Neural crest cell (in vitro differentiated cells): ENCODE measurements around the gene CCER1. TPM values are rescaled to one million over a fixed set of nuclear protein-coding genes. Genes with fewer than 3 reads are reported as not detected.

Experiments
- DNase-seq: peaks from one replicate; pipeline ENCODE4 v3.0.0; 2021; ENCODE audit warnings: low read depth, mixed read lengths, low spot score
- H3K27ac Mint-ChIP-seq: one replicate; pipeline ENCODE4 v1.8.0; 2021; ENCODE audit warnings: mild to moderate bottlenecking, mixed read lengths; ENCODE audit not compliant: unreplicated experiment
- H3K27me3 Mint-ChIP-seq: 2 replicates; pipeline ENCODE4 v1.8.0; 2021; ENCODE audit warnings: low read depth, mild to moderate bottlenecking, mixed read lengths
- H3K36me3 Mint-ChIP-seq: 2 replicates; pipeline ENCODE4 v1.8.0; 2021; ENCODE audit warnings: low read depth, mild to moderate bottlenecking, mixed read lengths
- H3K4me1 Mint-ChIP-seq: 2 replicates; pipeline ENCODE4 v1.8.0; 2021; ENCODE audit warnings: mixed read lengths
- H3K4me3 Mint-ChIP-seq: one replicate; pipeline ENCODE4 v1.8.0; 2021; ENCODE audit warnings: mild to moderate bottlenecking, mixed read lengths
- H3K9me3 Mint-ChIP-seq: 2 replicates; pipeline ENCODE4 v1.8.0; 2021; ENCODE audit warnings: mixed read lengths
- total RNA-seq: library from RNA; stranded (reverse); gene quantifications from 2 replicates; pipeline ENCODE4 v1.2.1, GENCODE V29; 2021
- TF ChIP-seq, protein P1 (sequence below): fragments of 200-600 bp; sonication (generic); conservative IDR thresholded peaks from 2 replicates; pipeline ENCODE4 v1.5.0; 2021; ENCODE audit warnings: antibody characterized with exemption, mild to moderate bottlenecking

Gene CCER1
- total RNA-seq, 1 donor from 2014 or later = not detected

- TF ChIP-seq, protein P1, sequence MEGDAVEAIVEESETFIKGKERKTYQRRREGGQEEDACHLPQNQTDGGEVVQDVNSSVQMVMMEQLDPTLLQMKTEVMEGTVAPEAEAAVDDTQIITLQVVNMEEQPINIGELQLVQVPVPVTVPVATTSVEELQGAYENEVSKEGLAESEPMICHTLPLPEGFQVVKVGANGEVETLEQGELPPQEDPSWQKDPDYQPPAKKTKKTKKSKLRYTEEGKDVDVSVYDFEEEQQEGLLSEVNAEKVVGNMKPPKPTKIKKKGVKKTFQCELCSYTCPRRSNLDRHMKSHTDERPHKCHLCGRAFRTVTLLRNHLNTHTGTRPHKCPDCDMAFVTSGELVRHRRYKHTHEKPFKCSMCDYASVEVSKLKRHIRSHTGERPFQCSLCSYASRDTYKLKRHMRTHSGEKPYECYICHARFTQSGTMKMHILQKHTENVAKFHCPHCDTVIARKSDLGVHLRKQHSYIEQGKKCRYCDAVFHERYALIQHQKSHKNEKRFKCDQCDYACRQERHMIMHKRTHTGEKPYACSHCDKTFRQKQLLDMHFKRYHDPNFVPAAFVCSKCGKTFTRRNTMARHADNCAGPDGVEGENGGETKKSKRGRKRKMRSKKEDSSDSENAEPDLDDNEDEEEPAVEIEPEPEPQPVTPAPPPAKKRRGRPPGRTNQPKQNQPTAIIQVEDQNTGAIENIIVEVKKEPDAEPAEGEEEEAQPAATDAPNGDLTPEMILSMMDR = no peak
- no peaks in the 10 kb centered on the region for H3K9me3 Mint-ChIP-seq
- H3K27ac Mint-ChIP-seq = no peak overlapping the region
- H3K4me3 Mint-ChIP-seq = no peak overlapping the region
- H3K4me1 Mint-ChIP-seq = no peaks in the 10 kb centered on the region
- no peaks in the 10 kb centered on the region for H3K27me3 Mint-ChIP-seq
- no peak for DNase-seq
- no peaks in the 10 kb centered on the region for H3K36me3 Mint-ChIP-seq
These were observed 15.6 kb downstream of the CCER1 start for GRCh38 chr12:90939382-90939781.

DNA sequence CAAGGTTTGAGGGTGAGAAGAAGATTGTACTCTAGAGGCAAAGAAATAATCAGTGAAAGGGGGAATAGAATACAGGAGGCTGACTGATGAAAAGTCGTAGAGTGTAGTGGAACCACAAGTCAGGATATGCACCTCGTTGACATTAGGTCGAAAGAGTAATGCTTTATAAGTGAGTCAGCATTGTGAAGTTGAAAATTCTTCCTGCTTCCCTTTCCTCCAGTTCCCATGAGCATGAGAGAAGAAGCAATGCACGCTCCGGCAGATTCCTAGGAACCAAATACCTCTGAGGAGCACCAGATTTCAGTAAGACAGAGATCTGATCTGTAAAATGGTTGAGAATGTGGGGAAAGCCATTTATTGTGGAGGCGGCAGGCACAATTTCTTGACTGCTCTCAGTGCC, 16.5 kb downstream of the CCER1 start:
- DNase-seq = no peak
- no peaks in the 10 kb centered on the region for H3K9me3 Mint-ChIP-seq
- no peaks in the 10 kb centered on the region for H3K4me1 Mint-ChIP-seq
- H3K27ac Mint-ChIP-seq = no peak overlapping the region
- no peak overlapping the region for H3K4me3 Mint-ChIP-seq
- no peaks in the 10 kb centered on the region for H3K36me3 Mint-ChIP-seq
- H3K27me3 Mint-ChIP-seq = no peaks in the 10 kb centered on the region
- TF ChIP-seq, protein P1 = no peak

DNA sequence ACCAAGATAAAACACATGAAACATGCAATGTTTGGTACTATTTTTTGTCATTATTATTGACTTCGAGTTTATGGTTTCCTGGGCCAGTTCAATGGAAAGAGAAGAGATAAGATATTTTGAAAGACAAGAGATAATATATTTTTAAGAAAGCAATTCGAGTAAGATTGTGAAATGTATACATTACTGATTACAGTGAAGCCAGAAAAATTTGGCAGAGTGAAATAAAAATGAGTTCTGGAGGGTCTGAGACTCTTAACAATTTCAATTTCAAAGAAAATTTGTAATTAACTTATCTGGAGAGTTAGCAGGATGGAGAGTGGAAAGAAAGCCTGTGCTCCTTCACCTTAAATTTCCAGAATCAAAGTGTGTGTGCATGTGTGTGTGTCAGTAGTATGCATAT, 17.3 kb downstream of the CCER1 start:
- Mint-ChIP-seq H3K27ac (no peak overlapping the region), H3K4me3 (no peak overlapping the region), H3K4me1 (no peaks in the 10 kb centered on the region), H3K36me3 (peaks cover under 1% of the 10 kb centered on the region), H3K27me3 (no peaks in the 10 kb centered on the region), H3K9me3 (peaks cover 1% of the 10 kb centered on the region)
- TF ChIP-seq, protein P1 = no peak
- no peak for DNase-seq

- no peak overlapping the region for H3K4me3 Mint-ChIP-seq
- TF ChIP-seq, protein P1 = no peak
- peaks cover 13% of the 10 kb centered on the region for H3K9me3 Mint-ChIP-seq
- DNase-seq = no peak
- no peaks in the 10 kb centered on the region for H3K4me1 Mint-ChIP-seq
- H3K27ac Mint-ChIP-seq = no peak overlapping the region
- no peaks in the 10 kb centered on the region for H3K27me3 Mint-ChIP-seq
- H3K36me3 Mint-ChIP-seq = peaks cover 10% of the 10 kb centered on the region
These were observed 18.6 kb downstream of the CCER1 start for GRCh38 chr12:90936230-90937005.

DNA sequence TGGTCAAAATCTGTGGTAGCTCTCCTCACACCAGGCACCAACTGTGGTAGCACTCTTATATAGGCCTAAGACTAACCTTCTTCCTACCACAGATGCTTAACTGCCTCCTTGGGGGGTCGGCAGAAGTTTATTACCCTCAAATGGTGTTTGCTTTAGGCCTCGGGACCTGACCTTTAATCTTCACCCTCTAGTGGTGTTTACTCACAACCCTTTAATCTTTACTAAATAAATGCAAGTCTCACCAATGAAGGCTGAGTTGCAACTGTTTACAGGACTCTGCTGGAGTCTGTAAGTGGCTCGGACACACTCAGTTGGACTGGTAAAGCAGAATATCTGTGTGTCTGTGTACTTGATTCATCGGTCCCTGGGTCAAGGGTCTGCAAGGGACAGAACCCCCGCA, 29.4 kb downstream of the CCER1 start:
- no peaks in the 10 kb centered on the region for H3K4me1 Mint-ChIP-seq
- H3K27me3 Mint-ChIP-seq = no peaks in the 10 kb centered on the region
- H3K4me3 Mint-ChIP-seq = no peak overlapping the region

More for the DNA sequence above, 29.4 kb downstream of the CCER1 start:
- H3K9me3 Mint-ChIP-seq = peaks cover 16% of the 10 kb centered on the region
- H3K36me3 Mint-ChIP-seq = peaks cover 7% of the 10 kb centered on the region
- no peak for DNase-seq
- H3K27ac Mint-ChIP-seq = no peak overlapping the region
- TF ChIP-seq, protein P1 = no peak
